ENCODE data around the gene FAM124B.

FAM124B gene

GRCh38 chr2:224428787-224429440 lies 27.0 kb upstream of the FAM124B start:
- Mint-ChIP-seq H3K27ac (no peak overlapping the region), H3K9me3 (peaks cover 11% of the 10 kb centered on the region), H3K27me3 (peaks cover 5% of the 10 kb centered on the region), H3K4me3 (no peak overlapping the region), H3K4me1 (peaks cover 4% of the 10 kb centered on the region), H3K36me3 (peaks cover 4% of the 10 kb centered on the region)
- ATAC-seq (ENCODE audit: low read depth) (no peak), DNase-seq (ENCODE audit: low spot score in 2 of 2) (no peak)

GRCh38 chr2:224427471-224427870 lies 25.6 kb upstream of the FAM124B start:
- H3K9me3 Mint-ChIP-seq = peaks cover 13% of the 10 kb centered on the region
- peaks cover 2% of the 10 kb centered on the region for H3K36me3 Mint-ChIP-seq
- no peak for ATAC-seq (ENCODE audit: low read depth)
- peaks cover 5% of the 10 kb centered on the region for H3K27me3 Mint-ChIP-seq
- no peak overlapping the region for H3K27ac Mint-ChIP-seq
- no peak for DNase-seq (ENCODE audit: low spot score in 2 of 2)
- no peak overlapping the region for H3K4me3 Mint-ChIP-seq
- H3K4me1 Mint-ChIP-seq = peaks cover 4% of the 10 kb centered on the region

- peaks cover 5% of the 10 kb centered on the region for H3K27me3 Mint-ChIP-seq
- ATAC-seq (ENCODE audit: low read depth) = peak; percentile 58
- peaks cover 13% of the 10 kb centered on the region for H3K9me3 Mint-ChIP-seq
- H3K4me3 Mint-ChIP-seq = no peak overlapping the region
- H3K36me3 Mint-ChIP-seq = peaks cover 2% of the 10 kb centered on the region
- H3K27ac Mint-ChIP-seq = peak overlapping the region; percentile 2
- peaks cover 4% of the 10 kb centered on the region for H3K4me1 Mint-ChIP-seq
- no peak for DNase-seq (ENCODE audit: low spot score in 2 of 2)
Observed at GRCh38 chr2:224426656-224427055, 24.7 kb upstream of the FAM124B start.

GRCh38 chr2:224421065-224421464 lies 19.2 kb upstream of the FAM124B start:
- no peak for DNase-seq (ENCODE audit: low spot score in 2 of 2)
- Mint-ChIP-seq H3K4me3 (no peak overlapping the region), H3K27me3 (no peaks in the 10 kb centered on the region), H3K4me1 (no peaks in the 10 kb centered on the region), H3K27ac (no peak overlapping the region), H3K9me3 (peaks cover 11% of the 10 kb centered on the region), H3K36me3 (peaks cover 2% of the 10 kb centered on the region)
- ATAC-seq (ENCODE audit: low read depth) = no peak

- Mint-ChIP-seq H3K27me3 (no peaks in the 10 kb centered on the region), H3K9me3 (peaks cover 4% of the 10 kb centered on the region), H3K27ac (no peak overlapping the region), H3K4me3 (no peak overlapping the region), H3K4me1 (no peaks in the 10 kb centered on the region), H3K36me3 (no peaks in the 10 kb centered on the region)
- ATAC-seq (ENCODE audit: low read depth) (no peak), DNase-seq (ENCODE audit: low spot score in 2 of 2) (no peak)
Observed at GRCh38 chr2:224417947-224418346, 16.0 kb upstream of the FAM124B start.

DNA sequence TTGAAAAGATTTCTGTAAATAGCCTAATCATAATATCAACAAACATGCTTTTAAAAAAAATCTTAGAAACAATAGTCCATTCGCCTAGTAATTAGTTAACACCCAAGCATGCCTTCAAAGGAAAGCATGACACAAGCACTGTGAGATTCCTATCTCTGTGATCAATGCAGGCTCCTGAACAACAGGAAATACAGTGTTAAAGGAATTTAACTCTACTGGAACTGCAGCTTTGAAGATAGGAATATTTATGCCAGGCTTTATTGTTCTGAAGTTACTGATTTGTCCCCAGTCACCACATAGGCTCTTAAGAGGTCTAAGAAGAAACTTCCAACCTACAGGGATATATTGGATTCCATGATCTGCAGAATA lies 15.4 kb upstream of the FAM124B start:
- Mint-ChIP-seq H3K27me3 (no peaks in the 10 kb centered on the region), H3K9me3 (peaks cover 4% of the 10 kb centered on the region), H3K4me1 (no peaks in the 10 kb centered on the region), H3K27ac (no peak overlapping the region), H3K36me3 (no peaks in the 10 kb centered on the region), H3K4me3 (no peak overlapping the region)
- ATAC-seq (ENCODE audit: low read depth) (no peak), DNase-seq (ENCODE audit: low spot score in 2 of 2) (no peak)

DNA sequence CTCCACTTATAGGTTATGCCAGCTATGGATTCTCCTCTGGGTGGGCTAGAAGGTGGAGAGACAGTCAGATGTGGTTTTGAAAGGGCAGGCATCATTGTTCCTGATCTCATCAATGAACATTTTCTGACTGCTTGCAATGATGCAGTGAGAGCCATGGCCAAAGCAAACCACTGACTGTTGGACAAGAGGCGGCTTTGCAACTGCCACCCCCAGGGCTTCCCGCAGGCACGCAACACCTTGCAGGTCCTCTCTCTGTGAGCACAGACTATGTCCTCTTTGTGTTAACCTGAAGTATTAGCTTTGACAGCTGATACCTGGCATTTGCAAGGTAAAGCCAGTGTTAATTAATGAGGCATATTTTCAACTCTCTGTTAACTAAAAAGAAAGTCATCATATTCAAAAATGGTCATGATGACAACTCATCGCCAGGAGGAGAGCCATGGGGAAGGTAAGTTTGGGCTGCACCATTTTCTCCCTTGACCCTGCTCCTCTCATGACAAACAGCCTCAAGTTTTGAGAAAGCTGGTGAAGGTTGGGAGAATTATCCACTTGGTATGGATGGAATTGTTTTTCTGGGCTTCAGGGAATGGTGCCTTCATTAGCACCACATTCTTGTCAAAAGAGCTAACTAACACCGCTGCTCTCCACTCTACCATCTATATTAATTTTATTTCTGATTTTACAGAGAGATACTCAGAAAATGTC lies 14.9 kb upstream of the FAM124B start:
- peaks cover 4% of the 10 kb centered on the region for H3K9me3 Mint-ChIP-seq
- H3K4me1 Mint-ChIP-seq = no peaks in the 10 kb centered on the region
- H3K4me3 Mint-ChIP-seq = no peak overlapping the region
- no peak for DNase-seq (ENCODE audit: low spot score in 2 of 2)
- H3K27ac Mint-ChIP-seq = no peak overlapping the region
- no peaks in the 10 kb centered on the region for H3K27me3 Mint-ChIP-seq
- no peak for ATAC-seq (ENCODE audit: low read depth)
- no peaks in the 10 kb centered on the region for H3K36me3 Mint-ChIP-seq

DNA sequence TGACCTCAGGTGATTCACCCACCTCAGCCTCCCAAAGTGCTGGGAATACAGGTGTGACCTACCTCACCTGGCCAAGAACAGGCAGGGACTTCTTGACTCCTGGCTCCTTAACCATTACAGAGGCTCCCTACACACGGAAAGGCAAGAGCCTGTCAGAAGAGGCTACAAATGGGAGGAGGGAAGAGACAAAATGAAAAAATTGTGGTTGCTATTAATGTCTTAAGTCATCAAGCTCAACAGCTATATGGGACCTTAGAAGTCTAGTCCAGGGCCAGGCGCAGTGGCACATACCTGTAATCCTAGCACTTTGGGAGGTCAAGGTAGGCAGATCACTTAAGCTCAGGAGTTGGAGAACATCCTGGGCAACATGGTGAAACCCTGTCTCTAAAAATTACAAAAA lies 11.5 kb upstream of the FAM124B start:
- Mint-ChIP-seq H3K9me3 (no peaks in the 10 kb centered on the region), H3K4me3 (no peak overlapping the region), H3K27me3 (no peaks in the 10 kb centered on the region), H3K27ac (no peak overlapping the region), H3K36me3 (no peaks in the 10 kb centered on the region), H3K4me1 (no peaks in the 10 kb centered on the region)
- no peak for DNase-seq (ENCODE audit: low spot score in 2 of 2)
- ATAC-seq (ENCODE audit: low read depth) = no peak

- no peaks in the 10 kb centered on the region for H3K4me1 Mint-ChIP-seq
- no peak for DNase-seq (ENCODE audit: low spot score in 2 of 2)
- H3K27me3 Mint-ChIP-seq = no peaks in the 10 kb centered on the region
- no peak overlapping the region for H3K4me3 Mint-ChIP-seq
- H3K9me3 Mint-ChIP-seq = no peaks in the 10 kb centered on the region
- ATAC-seq (ENCODE audit: low read depth) = no peak
- H3K27ac Mint-ChIP-seq = no peak overlapping the region
- H3K36me3 Mint-ChIP-seq = no peaks in the 10 kb centered on the region
Observed at GRCh38 chr2:224412141-224413015, 10.5 kb upstream of the FAM124B start.

DNA sequence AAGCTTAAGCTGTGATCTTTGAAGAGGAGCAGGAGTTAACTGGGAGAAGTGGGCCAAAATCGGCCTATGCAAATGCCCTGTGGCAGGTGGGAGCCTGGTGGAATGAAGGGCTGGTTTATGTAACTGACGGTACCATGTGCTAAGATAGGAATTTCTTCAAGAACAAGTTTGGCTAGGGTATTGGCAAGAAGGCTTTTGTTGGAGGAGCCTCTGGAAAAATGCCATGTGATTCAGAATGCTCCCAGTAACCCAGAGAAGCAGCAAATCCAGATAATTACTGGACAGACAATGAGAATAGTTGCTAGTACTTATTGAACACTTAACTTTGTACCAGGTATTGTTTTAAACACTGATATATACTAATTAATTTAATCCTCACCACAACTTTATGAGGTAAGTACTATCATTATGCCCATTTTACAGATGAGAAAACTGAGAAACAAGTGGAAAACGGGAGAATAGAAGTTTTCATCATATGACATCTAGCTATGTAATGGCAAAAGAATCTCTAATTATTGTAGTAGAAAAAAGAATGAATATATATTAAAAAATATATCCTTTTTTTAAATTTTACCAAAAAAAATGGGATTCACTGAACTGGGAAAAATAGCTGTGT lies 9.1 kb upstream of the FAM124B start:
- Mint-ChIP-seq H3K4me1 (no peaks in the 10 kb centered on the region), H3K27ac (no peak overlapping the region), H3K27me3 (no peaks in the 10 kb centered on the region), H3K9me3 (no peaks in the 10 kb centered on the region), H3K4me3 (no peak overlapping the region), H3K36me3 (no peaks in the 10 kb centered on the region)
- ATAC-seq (ENCODE audit: low read depth) (no peak), DNase-seq (ENCODE audit: low spot score in 2 of 2) (no peak)

GRCh38 chr2:224408676-224409075 lies 6.8 kb upstream of the FAM124B start:
- no peaks in the 10 kb centered on the region for H3K9me3 Mint-ChIP-seq
- no peaks in the 10 kb centered on the region for H3K36me3 Mint-ChIP-seq
- no peaks in the 10 kb centered on the region for H3K4me1 Mint-ChIP-seq
- no peak overlapping the region for H3K4me3 Mint-ChIP-seq
- DNase-seq (ENCODE audit: low spot score in 2 of 2) = no peak
- H3K27me3 Mint-ChIP-seq = no peaks in the 10 kb centered on the region
- no peak overlapping the region for H3K27ac Mint-ChIP-seq
- ATAC-seq (ENCODE audit: low read depth) = no peak

GRCh38 chr2:224407241-224407701 lies 5.4 kb upstream of the FAM124B start:
- Mint-ChIP-seq H3K9me3 (no peaks in the 10 kb centered on the region), H3K4me1 (no peaks in the 10 kb centered on the region), H3K27me3 (no peaks in the 10 kb centered on the region), H3K27ac (no peak overlapping the region), H3K36me3 (no peaks in the 10 kb centered on the region), H3K4me3 (no peak overlapping the region)
- DNase-seq (ENCODE audit: low spot score in 2 of 2) (no peak), ATAC-seq (ENCODE audit: low read depth) (no peak)

- Mint-ChIP-seq H3K4me3 (no peak overlapping the region), H3K36me3 (no peaks in the 10 kb centered on the region), H3K4me1 (no peaks in the 10 kb centered on the region), H3K9me3 (no peaks in the 10 kb centered on the region), H3K27me3 (no peaks in the 10 kb centered on the region), H3K27ac (no peak overlapping the region)
- ATAC-seq (ENCODE audit: low read depth) = no peak
- no peak for DNase-seq (ENCODE audit: low spot score in 2 of 2)
Observed at GRCh38 chr2:224405841-224406370, 4.0 kb upstream of the FAM124B start.

DNA sequence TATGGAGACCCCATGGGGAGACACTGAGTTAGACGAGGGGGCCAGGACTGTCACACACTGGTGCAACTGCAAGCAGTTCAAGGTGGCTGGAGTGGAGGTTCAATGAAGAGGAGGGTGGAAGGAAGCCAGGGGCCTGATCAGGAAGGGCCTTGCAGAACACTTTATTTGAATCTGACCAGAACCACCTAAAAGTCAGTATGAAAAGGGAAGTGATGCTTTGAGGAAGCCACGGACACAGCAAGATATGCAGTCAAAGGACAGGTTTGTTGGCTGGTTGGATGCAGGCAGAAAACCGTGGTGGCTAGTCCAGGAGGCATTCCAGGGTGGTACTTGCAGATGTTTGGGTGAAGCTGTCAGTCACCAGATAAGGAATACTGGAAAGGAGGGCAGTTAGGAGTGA lies 3.5 kb upstream of the FAM124B start:
- Mint-ChIP-seq H3K27me3 (no peaks in the 10 kb centered on the region), H3K27ac (no peak overlapping the region), H3K4me1 (no peaks in the 10 kb centered on the region), H3K36me3 (no peaks in the 10 kb centered on the region), H3K9me3 (no peaks in the 10 kb centered on the region), H3K4me3 (no peak overlapping the region)
- DNase-seq (ENCODE audit: low spot score in 2 of 2) (peak in 1 of 2 donors; percentile 11), ATAC-seq (ENCODE audit: low read depth) (peak; percentile 70)

Measured in memory B cell (primary cell).